NCI-H146 (cell line): ENCODE results near the gene SOCS1.

Source experiments
- DNase-seq: peaks from one replicate; lab custom pipeline; 2025; lab: John Stamatoyannopoulos, UW

SOCS1 gene

DNA sequence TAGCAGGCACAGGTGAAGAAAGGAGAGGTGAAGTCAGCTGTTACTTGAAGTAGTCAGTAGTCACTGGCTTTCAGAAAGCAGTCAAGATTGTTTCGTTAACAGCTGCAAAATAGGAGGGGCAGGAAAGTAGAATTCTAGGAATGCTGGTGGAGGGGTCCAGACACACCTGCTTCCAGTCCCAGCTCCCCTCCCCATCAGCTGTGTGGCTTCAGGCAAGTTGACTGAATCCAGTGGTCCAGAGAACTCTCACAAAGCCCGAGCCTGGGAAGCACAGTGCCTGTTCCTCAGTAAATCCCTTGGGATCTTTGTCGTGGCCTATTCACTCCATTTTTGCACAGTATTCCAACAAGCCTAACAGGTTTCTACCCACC is 4.6 kb upstream of the SOCS1 start:
- DNase-seq = no peak

DNA sequence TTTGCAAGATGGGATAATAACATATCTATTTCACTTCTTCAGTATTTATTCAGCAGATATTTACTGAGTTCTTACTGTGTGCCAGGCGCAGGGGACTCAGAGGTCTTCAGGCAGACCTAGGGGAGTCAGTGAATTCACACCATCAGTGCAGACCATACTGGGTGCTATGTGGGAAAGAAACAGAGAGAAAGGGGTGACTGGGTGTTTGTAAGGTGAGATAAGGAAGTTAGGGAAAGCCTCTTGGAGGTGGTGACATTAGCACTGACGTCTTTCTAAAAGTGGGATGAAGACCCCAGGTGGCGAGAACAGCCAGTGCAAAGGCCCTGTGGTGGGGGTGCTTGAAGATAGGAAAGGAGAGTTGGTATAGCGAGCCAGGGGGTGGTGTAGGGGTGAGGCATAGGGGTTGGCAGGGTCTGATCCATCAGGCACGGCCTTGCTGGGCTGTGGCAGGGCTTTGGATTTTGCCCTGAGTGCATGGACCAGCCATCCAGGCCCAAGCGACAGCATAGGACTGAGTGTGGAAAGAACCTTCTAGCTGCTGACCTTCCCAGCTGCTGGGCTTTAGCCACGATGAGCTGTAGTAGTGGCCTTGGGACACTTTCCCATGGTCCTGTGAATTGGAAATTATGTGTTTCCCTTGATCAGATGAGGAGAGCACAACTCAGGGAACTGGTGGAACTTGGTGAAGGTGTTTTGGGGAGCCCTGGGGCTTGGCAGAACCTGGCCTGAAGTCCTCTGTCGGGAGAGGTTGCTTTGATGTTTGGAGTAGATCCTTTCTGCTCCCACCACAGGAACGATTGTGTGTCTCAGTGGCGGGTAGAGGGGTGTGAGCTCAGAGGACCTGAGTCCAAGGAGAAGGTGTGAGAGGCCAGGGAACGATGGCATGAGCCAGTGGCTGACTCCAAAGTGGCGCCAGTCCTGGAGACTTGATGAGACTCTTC is 3.9 kb upstream of the SOCS1 start:
- no peak for DNase-seq

GRCh38 chr16:11258553-11259492 is 2.8 kb upstream of the SOCS1 start:
- DNase-seq = no peak

DNA sequence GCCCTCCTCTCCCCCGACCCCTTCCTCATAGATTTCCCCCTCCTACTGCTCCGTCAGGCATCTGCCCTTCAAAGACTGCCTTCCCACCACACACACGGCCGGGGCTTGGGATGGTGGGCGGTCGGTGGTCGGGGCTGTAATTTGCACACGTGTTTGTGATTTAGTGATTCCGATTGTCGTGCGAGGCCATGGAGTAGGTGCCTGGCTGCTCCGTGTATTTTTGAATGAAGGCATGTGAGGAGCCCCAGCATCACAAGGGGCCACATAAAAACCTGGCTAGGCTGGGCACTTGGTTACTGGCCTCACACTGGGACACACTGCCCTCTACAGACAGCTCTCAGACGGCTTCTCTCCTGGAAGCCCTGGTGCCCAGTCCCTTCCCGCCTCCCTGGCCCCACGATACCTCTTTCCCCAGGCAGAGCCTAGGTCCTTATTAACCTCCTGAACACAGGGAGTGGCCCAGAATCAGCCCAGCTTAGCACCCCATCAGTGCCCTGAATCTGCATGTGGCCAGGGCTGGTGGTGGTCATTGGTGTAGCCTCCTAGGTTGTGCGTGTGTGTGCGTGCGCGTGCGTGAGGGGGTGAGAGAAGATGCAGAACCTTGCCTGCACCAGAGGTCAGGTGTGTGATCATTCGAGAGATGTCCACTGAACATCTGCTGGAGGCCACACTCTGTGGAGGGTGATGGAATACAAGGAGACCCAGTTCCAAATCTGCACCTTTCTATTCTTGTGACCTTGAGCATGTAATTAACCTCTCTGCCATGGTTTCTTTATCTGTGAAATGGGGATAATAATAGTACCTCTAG is 1.3 kb upstream of the SOCS1 start:
- peak; percentile 82 for DNase-seq

GRCh38 chr16:11256661-11257130 is 692 bp upstream of the SOCS1 start:
- DNase-seq = peak; percentile 64

- DNase-seq = peak; percentile 70
Observed at GRCh38 chr16:11254913-11255736, 879 bp downstream of the SOCS1 start.

DNA sequence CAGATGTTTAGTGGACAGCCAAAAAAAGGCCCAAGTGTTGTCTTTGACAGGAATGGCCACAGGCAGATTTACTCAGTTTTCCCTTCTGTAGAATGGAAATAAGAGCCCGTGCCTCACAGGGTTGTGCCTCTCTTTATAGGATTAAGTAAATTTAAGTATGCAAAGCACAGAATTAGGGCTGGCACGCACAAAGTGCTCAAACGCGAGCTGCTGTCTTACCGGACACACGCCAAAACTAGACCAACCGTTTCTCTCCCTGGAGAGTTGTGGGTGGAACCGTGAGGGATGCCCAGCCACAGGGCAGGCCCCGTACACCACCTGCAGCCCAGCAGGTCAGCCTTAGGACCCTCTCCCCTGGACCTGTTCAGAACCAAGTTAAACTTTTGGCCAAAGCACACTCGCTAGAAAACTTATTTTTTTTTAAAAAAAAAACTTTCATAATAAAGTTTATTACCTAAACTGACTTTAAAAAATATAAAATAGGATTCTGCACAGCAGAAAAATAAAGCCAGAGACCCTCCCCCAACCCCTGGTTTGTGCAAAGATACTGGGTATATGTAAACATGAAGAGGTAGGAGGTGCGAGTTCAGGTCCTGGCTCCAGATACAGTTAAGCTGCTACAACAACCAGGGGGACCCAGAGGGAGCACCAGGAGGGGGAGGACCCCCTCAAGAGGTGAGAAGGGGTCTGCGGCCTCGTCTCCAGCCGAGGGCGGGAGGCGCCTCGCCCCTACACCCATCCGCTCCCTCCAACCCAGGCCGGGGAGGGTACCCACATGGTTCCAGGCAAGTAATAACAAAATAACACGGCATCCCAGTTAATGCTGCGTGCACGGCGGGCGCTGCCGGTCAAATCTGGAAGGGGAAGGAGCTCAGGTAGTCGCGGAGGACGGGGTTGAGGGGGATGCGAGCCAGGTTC is 1.8 kb downstream of the SOCS1 start:
- no peak for DNase-seq

- no peak for DNase-seq
Observed at GRCh38 chr16:11253009-11253994, 2.7 kb downstream of the SOCS1 start.

DNA sequence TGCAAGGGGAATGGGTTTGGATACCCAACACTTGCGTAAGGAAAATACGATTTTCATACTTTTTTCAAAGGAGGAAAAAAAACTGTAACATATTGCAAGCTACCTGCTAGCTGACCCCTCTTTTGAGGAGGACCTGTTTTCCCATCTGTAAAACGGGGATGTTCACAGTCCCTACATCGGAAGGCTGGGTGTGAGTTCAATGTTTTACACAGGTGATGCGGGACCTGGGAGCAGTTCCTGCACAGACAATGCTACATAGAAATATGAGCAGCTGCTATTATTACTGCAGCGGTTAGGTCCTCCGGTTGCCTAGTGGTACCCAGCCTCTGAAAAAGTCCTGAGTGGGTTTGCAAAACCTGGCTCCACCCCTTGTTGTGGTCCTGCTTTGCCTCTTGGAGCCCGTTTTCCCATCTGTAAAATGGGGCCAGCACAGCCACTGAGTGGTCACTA is 3.5 kb downstream of the SOCS1 start:
- no peak for DNase-seq

GRCh38 chr16:11251525-11252481 is 4.2 kb downstream of the SOCS1 start:
- DNase-seq = no peak

DNA sequence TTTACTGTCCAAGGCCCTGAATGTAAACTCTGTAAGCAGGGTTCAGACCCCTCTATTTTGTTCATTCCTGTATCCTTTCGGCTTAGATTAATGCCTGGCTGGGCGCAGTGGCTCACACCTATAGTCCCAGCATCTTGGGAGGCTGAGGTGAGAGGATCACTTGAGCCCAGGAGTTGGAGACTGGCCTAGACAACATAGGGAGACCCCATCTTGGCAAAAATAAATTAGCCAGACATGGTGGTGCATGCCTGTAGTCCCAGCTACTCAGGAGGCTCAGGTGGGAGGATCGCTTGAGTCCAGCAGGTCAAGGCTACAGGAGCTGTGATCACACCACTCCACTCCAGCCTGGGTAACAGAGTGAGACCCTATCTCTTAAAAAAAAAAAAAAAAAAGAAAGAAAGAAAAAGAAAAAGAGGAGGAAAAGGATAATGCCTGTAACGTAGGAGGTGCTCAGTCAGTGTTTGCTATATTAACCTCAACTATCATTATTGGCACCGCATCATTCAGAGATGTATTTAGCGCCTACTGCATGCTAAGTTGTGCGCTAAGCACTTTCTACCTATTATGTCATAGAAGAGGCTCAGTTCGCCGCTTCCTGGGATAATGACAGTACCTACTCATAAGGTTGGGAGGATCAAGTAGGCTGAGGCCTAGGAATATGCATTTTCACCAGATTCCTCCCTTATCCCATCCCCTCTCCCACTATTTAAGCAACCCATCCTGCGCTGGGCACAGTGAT is 5.0 kb downstream of the SOCS1 start:
- no peak for DNase-seq

DNA sequence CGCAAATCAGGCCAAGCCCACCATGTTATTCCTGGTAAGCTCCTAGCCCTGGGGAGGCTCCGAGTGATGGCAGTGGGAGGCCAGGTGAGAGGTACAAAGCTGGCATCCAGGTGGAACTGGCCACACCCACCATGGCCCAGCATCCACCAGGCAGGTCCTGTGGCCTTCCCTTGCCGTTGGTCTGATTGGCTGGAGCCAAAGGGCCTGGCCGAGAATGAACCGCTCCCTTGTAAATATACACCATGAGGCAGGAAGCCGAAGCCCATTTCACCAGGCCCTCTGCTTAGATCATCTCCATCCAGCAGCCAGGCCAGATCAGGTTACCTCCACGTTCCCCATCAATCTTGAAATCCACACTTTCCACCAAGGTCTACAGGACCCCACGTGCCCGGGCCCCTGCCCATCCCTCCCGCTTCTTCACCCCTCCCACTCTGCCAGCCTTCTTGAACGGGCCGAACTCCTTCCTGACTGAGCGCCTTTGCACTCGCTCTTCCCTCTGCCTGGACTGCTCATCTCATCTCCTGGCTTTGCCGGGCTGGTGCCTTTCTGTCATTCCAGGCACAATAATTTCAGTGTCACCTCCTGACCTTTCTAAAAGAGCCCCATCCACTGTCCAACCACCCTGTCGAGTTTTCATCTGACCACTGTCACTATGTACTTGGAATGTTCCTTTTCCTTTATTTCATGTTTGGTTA is 5.8 kb downstream of the SOCS1 start:
- DNase-seq = peak; percentile 42

- no peak for DNase-seq
Observed at GRCh38 chr16:11249233-11250061, 6.6 kb downstream of the SOCS1 start.

DNA sequence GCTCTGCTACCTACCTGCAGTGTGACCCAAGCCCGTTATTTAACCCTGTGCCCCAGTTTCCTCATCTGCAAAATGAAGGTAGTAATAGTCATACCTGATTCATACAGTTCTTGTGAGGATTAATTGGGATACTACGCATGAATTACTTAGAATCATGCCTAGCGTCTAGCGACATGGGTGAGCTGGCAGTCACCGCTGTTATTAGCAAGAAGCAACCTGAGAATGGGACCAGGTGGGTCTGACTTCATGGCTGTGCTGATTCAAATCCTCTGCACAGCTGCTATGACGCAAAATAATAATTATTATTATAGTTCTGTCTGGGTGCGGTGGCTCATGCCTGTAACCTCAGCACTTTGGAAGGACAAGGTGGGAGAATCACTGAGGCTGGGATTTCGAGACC is 7.9 kb downstream of the SOCS1 start:
- DNase-seq = no peak

GRCh38 chr16:11245988-11246387 is 10.0 kb downstream of the SOCS1 start:
- no peak for DNase-seq
